Measurements from ENCODE around the gene LHFPL5. TPM values are rescaled to one million over a fixed set of nuclear protein-coding genes. Genes with fewer than 3 reads are reported as not detected.

The LHFPL5 gene
- total RNA-seq (not detected in 2 replicates), polyA plus RNA-seq (not detected in 2 replicates), polyA minus RNA-seq (0.14 TPM in 1 of 2 replicates, not detected in the other)
- total RNA-seq (2013), result not detected

- peaks cover 0 to 5% of the 10 kb centered on the region in 2 donors for H3K4me1 ChIP-seq (ENCODE audit: control insufficient read depth in 2 of 2, insufficient read depth in 2 of 2, low read length in 2 of 2)
- H3K4me2 ChIP-seq (replicated peaks; ENCODE audit: low read depth, low read length, poor library complexity, severe bottlenecking), result peak within 1 kb of the TSS; percentile 19
- no peaks in the 10 kb centered on the region for H3K36me3 ChIP-seq (replicated peaks in 1 of 2; ENCODE audit: control extremely low read depth in 1 of 2, control insufficient read depth in 1 of 2, extremely low read depth in 1 of 2, insufficient read depth in 2 of 2, low read length in 1 of 2)
- peaks cover 29% of the 10 kb centered on the region for H3K27me3 Mint-ChIP-seq
- ChIA-PET POLR2A (no interaction called here), CTCF (no interaction called here)
- ATAC-seq (ENCODE audit: low read depth) (peak; percentile 85), DNase-seq (peak; percentile 42)
- intact Hi-C loops (cut with micrococcal nuclease), result no loop called here
- peaks cover 0 to 18% (median 0%) of the 10 kb centered on the region in 3 donors for H3K9me3 ChIP-seq (ENCODE audit: control extremely low read depth in 1 of 3, control insufficient read depth in 2 of 3, insufficient read depth in 1 of 3, low read length in 2 of 3)
- no peaks in the 10 kb centered on the region for H3K9me3 Mint-ChIP-seq (ENCODE audit: insufficient read depth)
- H3K27me3 ChIP-seq (replicated peaks in 1 of 4; ENCODE audit: control extremely low read depth in 1 of 4, control insufficient read depth in 3 of 4, insufficient read depth in 4 of 4, low read length in 3 of 4), result peaks cover 0 to 31% (median 1%) of the 10 kb centered on the region in 4 experiments
- H3K4me3 ChIP-seq (ENCODE audit: control extremely low read depth in 1 of 5, extremely low read depth in 1 of 5, insufficient read depth in 1 of 5, low read depth in 2 of 5, low read length in 4 of 5), result no peak within 1 kb of the TSS
- 18% methylated on average over 34 of the region's 40 CpGs for WGBS (ENCODE audit: insufficient coverage)
- no peaks in the 10 kb centered on the region for H4K20me1 ChIP-seq (ENCODE audit: control insufficient read depth, insufficient read depth, low read length, poor library complexity, severe bottlenecking)
- no peaks in the 10 kb centered on the region for H3K79me2 ChIP-seq (ENCODE audit: control insufficient read depth, insufficient read depth, low read length)
- H3K27ac Mint-ChIP-seq, result no peak within 1 kb of the TSS
- no peak for TF ChIP-seq CTCF (IDR thresholded peaks at IDR 0.05)
- no peak within 1 kb of the TSS for H2AFZ ChIP-seq (ENCODE audit: insufficient read depth, low read depth, low read length, poor library complexity, severe bottlenecking)
- no peak within 1 kb of the TSS for H3K9ac ChIP-seq (ENCODE audit: low read length)
- peak within 1 kb of the TSS; percentile 32 for H3K4me3 Mint-ChIP-seq
- H3K4me1 Mint-ChIP-seq, result peaks cover 4% of the 10 kb centered on the region
- no peak within 1 kb of the TSS for H3K27ac ChIP-seq (ENCODE audit: low read length in 2 of 2)
Measured at GRCh38 chr6:35804996-35805736, at the start of gene LHFPL5. LHFPL5 (plus strand) TSS chr6:35805352; CDS start chr6:35805671, 319 bp downstream.

GRCh38 chr6:35757456-35758123, 47.6 kb upstream of the LHFPL5 start:
- ATAC-seq (ENCODE audit: low read depth), result peak; percentile 10
- H3K4me1 ChIP-seq (ENCODE audit: control insufficient read depth in 2 of 2, insufficient read depth in 2 of 2, low read length in 2 of 2), result peaks cover 21 to 26% of the 10 kb centered on the region in 2 donors
- no peak overlapping the region for H3K4me3 ChIP-seq (ENCODE audit: control extremely low read depth in 1 of 5, extremely low read depth in 1 of 5, insufficient read depth in 1 of 5, low read depth in 2 of 5, low read length in 4 of 5)
- intact Hi-C loops (cut with micrococcal nuclease), result no loop called here
- H3K27ac ChIP-seq (ENCODE audit: low read length in 2 of 2), result no peak overlapping the region
- peak overlapping the region; percentile 33 for H3K4me2 ChIP-seq (replicated peaks; ENCODE audit: low read depth, low read length, poor library complexity, severe bottlenecking)
- H4K20me1 ChIP-seq (ENCODE audit: control insufficient read depth, insufficient read depth, low read length, poor library complexity, severe bottlenecking), result no peaks in the 10 kb centered on the region
- DNase-seq, result no peak
- Mint-ChIP-seq H3K4me1 (peaks cover 27% of the 10 kb centered on the region), H3K9me3 (ENCODE audit: insufficient read depth) (peaks cover 3% of the 10 kb centered on the region), H3K27me3 (peaks cover 18% of the 10 kb centered on the region), H3K4me3 (no peak overlapping the region), H3K27ac (peak overlapping the region; percentile 33)
- peaks cover 0 to 20% (median 3%) of the 10 kb centered on the region in 4 experiments for H3K27me3 ChIP-seq (replicated peaks in 1 of 4; ENCODE audit: control extremely low read depth in 1 of 4, control insufficient read depth in 3 of 4, insufficient read depth in 4 of 4, low read length in 3 of 4)
- 69% methylated on average over 6 of the region's 10 CpGs for WGBS (ENCODE audit: insufficient coverage)
- no peak overlapping the region for H3K9ac ChIP-seq (ENCODE audit: low read length)
- TF ChIP-seq EZH2 (IDR thresholded peaks at IDR 0.05; ENCODE audit: borderline replicate concordance, insufficient read depth, low read depth, low read length, poor library complexity, severe bottlenecking) (no peak), CTCF (IDR thresholded peaks at IDR 0.05) (peak; percentile 21)
- H3K36me3 ChIP-seq (replicated peaks in 1 of 2; ENCODE audit: control extremely low read depth in 1 of 2, control insufficient read depth in 1 of 2, extremely low read depth in 1 of 2, insufficient read depth in 2 of 2, low read length in 1 of 2), result no peaks in the 10 kb centered on the region
- CTCF ChIA-PET, result interaction anchor here (1.4 kb wide), 1 partner anchor 173 kb away, joined by 4 read pairs; no protein-coding TSS in a partner anchor
- H2AFZ ChIP-seq (ENCODE audit: insufficient read depth, low read depth, low read length, poor library complexity, severe bottlenecking), result peak overlapping the region; percentile 9
- no peaks in the 10 kb centered on the region for H3K79me2 ChIP-seq (ENCODE audit: control insufficient read depth, insufficient read depth, low read length)
- peaks cover 0 to 16% (median 6%) of the 10 kb centered on the region in 3 donors for H3K9me3 ChIP-seq (ENCODE audit: control extremely low read depth in 1 of 3, control insufficient read depth in 2 of 3, insufficient read depth in 1 of 3, low read length in 2 of 3)
- POLR2A ChIA-PET, result interaction anchor here (0.7 kb wide), 1 partner anchor 38 kb away, joined by 4 read pairs; no protein-coding TSS in a partner anchor

Measured in B cell (primary cell).